Right lobe of liver (tissue), 6 donors: ENCODE results near the gene AQP10. TPM values are rescaled to one million over a fixed set of nuclear protein-coding genes. Genes with fewer than 3 reads are reported as not detected.
"Not testable (repeated sequence)": the region's sequence is repeated elsewhere in the genome, so short reads cannot be mapped to it uniquely, and the experiment has no call there.

ENCODE experiments used
- ATAC-seq, 4 donors: fragments of 200-7000 bp; cut with Tn5 transposase; one replicate each; pipeline ENCODE4 v1.9.1; 2020; ENCODE audit warnings: mild to moderate bottlenecking in 4 of 4, moderate library complexity in 4 of 4
- DNase-seq, 3 donors: peaks; one replicate each; pipeline ENCODE4 v3.0.0-alpha.2; 2020
- H3K27ac ChIP-seq, 3 donors: fragments of 200-600 bp; one replicate each; pipeline ENCODE4 v1.8.0; 2022
- H3K27me3 ChIP-seq, 2 donors: fragments of 200-600 bp; one replicate each; pipeline ENCODE4 v1.8.0; 2022
- H3K36me3 ChIP-seq, 4 donors: fragments of 200-600 bp; sonication (generic) in 1 of 4; one replicate each; pipeline versions ENCODE4 v1.5.1 to v1.8.0; 2017 to 2022; ENCODE audit warnings: control low read depth in 1 of 4
- H3K4me1 ChIP-seq, 4 donors: fragments of 200-600 bp; sonication (generic) in 1 of 4; one replicate each; pipeline versions ENCODE4 v1.5.1 to v1.8.0; 2017 to 2022; ENCODE audit warnings: control low read depth in 1 of 4
- H3K4me3 ChIP-seq, 3 donors: fragments of 200-600 bp; one replicate each; pipeline ENCODE4 v1.8.0; 2022
- H3K9me3 ChIP-seq, 4 donors: fragments of 200-600 bp; sonication (generic) in 1 of 4; one replicate each; pipeline versions ENCODE4 v1.5.1 to v1.8.0; 2017 to 2022; ENCODE audit warnings: control low read depth in 1 of 4
- CTCF ChIP-seq, 4 donors: fragments of 200-600 bp in 3 of 4; fragments of 450-650 bp in 1 of 4; IDR thresholded peaks; one replicate each; pipeline versions ENCODE4 v1.5.1 to v1.8.0; 2016 to 2022; ENCODE audit warnings: antibody characterized with exemption in 4 of 4, mild to moderate bottlenecking in 2 of 4
- POLR2A ChIP-seq: fragments of 450-650 bp; IDR thresholded peaks from one replicate; pipeline ENCODE4 v1.6.1; 2017; ENCODE audit warnings: antibody characterized with exemption, mild to moderate bottlenecking
- WGBS: methylation state at CpG from one replicate; pipeline ENCODE4 v1.1.6; 2018; ENCODE audit warnings: low coverage, low lambda C conversion rate; ENCODE audit not compliant: insufficient coverage; ENCODE audit errors: missing lambda C conversion rate; 5-methylcytosine and 5-hydroxymethylcytosine counted together
- intact Hi-C, 2 donors: fragments of 100-400 bp; cut with DNase I; formaldehyde crosslinking; loops; one replicate each; pipeline versions ENCODE4 v1.11.2 to v1.14.1; 2022
- total RNA-seq, 6 experiments: library from RNA; depleted of rRNA in 2 of 6; stranded (reverse); fragments of >200 nt in 2 of 6; fragmentation: NEBNext Ultra II Directional in 3 of 6; extraction: Animal tissue kit (Norgen Biotek cat#: 25700) in 3 of 6; gene quantifications; one replicate each; pipeline versions ENCODE4 v1.1.0 to v1.2.4, GENCODE V29; 2016 to 2023
- donor health status: DM: no; HTN: yes; CAD: no.
- donor health status: DM: no; HTN: no; CAD: no.
- donor health status: DM: no; HTN: no; CAD: no.
- donor health status: DM: no; HTN: yes; CAD: no.
- donor health status: DM: no; HTN: yes; CAD: no.

Gene AQP10
- total RNA-seq, 6 experiments from 2014 or later = not detected

GRCh38 chr1:154316704-154317103 lies 4.2 kb upstream of the AQP10 start:
- DNase-seq (no peak), ATAC-seq (no peak)
- no peak overlapping the region for H3K4me3 ChIP-seq
- no peak overlapping the region for H3K27ac ChIP-seq
- no peaks in the 10 kb centered on the region for H3K4me1 ChIP-seq
- no peaks in the 10 kb centered on the region for H3K36me3 ChIP-seq
- H3K9me3 ChIP-seq = no peaks in the 10 kb centered on the region
- WGBS = 38% methylated on average over 1 of the region's 1 CpG
- TF ChIP-seq CTCF (IDR thresholded peaks at IDR 0.05) = no peak
- TF ChIP-seq POLR2A = no peak
- intact Hi-C loops = no loop called here
- no peaks in the 10 kb centered on the region for H3K27me3 ChIP-seq

GRCh38 chr1:154318386-154318785 lies 2.5 kb upstream of the AQP10 start:
- TF ChIP-seq POLR2A (no peak), CTCF (IDR thresholded peaks at IDR 0.05) (no peak)
- no peak overlapping the region for H3K27ac ChIP-seq
- ATAC-seq (no peak), DNase-seq (no peak)
- H3K9me3 ChIP-seq = no peaks in the 10 kb centered on the region
- no peaks in the 10 kb centered on the region for H3K27me3 ChIP-seq
- H3K36me3 ChIP-seq = no peaks in the 10 kb centered on the region
- WGBS = 82% methylated on average over 3 of the region's 4 CpGs
- intact Hi-C loops = no loop called here
- no peaks in the 10 kb centered on the region for H3K4me1 ChIP-seq
- H3K4me3 ChIP-seq = no peak overlapping the region

DNA sequence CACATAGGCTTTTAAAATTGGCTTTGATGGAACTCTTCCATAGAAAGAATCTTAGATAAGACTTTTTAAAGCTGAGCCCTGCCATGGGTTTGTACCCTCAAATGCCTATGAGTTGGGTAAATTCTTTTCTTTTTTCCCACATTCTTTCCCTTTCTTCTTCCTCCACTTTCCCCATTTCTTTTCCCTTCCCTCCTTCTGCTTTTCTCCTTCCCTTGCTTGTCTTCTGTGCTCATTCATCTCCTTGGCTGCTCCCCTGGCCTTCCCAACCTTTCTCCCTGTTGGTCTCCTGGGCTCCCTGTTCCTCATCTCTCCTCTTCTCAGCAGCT lies 679 bp downstream of the AQP10 start:
- H3K27me3 ChIP-seq, H3K36me3 ChIP-seq, H3K27ac ChIP-seq, DNase-seq, H3K9me3 ChIP-seq, ATAC-seq, H3K4me3 ChIP-seq, H3K4me1 ChIP-seq: not testable (repeated sequence)
- intact Hi-C loops = loop anchor here in 1 of 2 donors (10.0 kb wide), 1 partner anchor 47 kb away; the partner anchor contains the start of gene HAX1

GRCh38 chr1:154323493-154323892 lies 2.6 kb downstream of the AQP10 start:
- DNase-seq (no peak), ATAC-seq (no peak)
- Histone ChIP-seq H3K36me3 (no peaks in the 10 kb centered on the region), H3K9me3 (no peaks in the 10 kb centered on the region), H3K4me3 (no peak overlapping the region), H3K4me1 (peaks cover 0 to 14% (median 2%) of the 10 kb centered on the region in 4 donors), H3K27me3 (no peaks in the 10 kb centered on the region), H3K27ac (no peak overlapping the region)
- WGBS = no CpG with 5 or more reads among the region's 7 CpGs
- intact Hi-C loops = loop anchor here in 1 of 2 donors (10.0 kb wide), 1 partner anchor 49 kb away; the partner anchor contains the start of gene HAX1
- TF ChIP-seq CTCF (IDR thresholded peaks at IDR 0.05) (no peak), POLR2A (no peak)

DNA sequence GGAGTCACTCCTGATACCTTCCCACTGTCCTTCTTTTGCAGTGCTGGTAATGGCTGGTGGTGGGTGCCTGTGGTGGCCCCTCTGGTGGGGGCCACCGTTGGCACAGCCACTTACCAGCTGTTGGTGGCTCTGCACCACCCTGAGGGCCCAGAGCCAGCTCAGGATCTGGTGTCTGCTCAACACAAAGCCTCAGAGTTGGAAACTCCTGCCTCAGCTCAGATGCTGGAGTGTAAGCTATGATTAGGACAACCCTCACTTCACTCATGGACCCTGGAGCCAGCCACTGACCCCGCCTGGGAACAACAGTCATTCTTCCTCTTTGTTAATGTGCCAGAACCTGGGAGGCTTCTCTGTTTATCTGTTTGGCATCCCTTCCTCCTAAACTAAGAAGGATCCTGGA lies 3.3 kb downstream of the AQP10 start:
- intact Hi-C loops = loop anchor here in 1 of 2 donors (10.0 kb wide), 1 partner anchor 49 kb away; the partner anchor contains the start of gene HAX1
- Histone ChIP-seq H3K9me3 (no peaks in the 10 kb centered on the region), H3K4me1 (peaks cover 0 to 14% (median 2%) of the 10 kb centered on the region in 4 donors), H3K27me3 (no peaks in the 10 kb centered on the region), H3K4me3 (no peak overlapping the region), H3K36me3 (no peaks in the 10 kb centered on the region), H3K27ac (no peak overlapping the region)
- ATAC-seq (no peak), DNase-seq (no peak)
- TF ChIP-seq POLR2A (no peak), CTCF (IDR thresholded peaks at IDR 0.05) (no peak)
- WGBS = 71% methylated on average over 1 of the region's 2 CpGs
